NOMO-1 treated with DMSO at 0.1 percent for 48 hours (cell line): ENCODE results near the gene CLPTM1.

Experiments
- DNase-seq: peaks from one replicate; lab custom pipeline; 2025; ENCODE audit not compliant: unreplicated experiment; lab: John Stamatoyannopoulos, UW

The CLPTM1 gene

DNA sequence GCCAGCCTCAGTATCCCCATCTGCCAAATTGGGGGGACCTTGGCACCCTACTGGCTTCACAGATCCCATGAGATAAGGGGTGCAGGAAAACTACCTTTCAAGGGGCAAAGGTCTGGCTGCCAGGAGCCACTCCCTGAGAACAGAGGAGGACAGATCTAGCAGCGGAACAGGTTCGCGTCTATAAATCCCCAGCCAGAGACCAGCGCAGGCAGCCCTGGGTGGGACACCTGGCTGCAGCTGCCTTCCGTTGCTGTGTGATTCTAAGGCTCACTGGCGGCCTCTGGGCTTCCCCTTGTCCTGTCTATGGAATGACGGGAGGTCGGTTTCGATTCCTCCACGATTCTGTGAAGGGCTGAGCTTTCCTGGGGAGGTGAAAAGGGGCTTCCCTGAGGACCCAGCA is 53.4 kb downstream of the CLPTM1 start:
- no peak for DNase-seq

DNA sequence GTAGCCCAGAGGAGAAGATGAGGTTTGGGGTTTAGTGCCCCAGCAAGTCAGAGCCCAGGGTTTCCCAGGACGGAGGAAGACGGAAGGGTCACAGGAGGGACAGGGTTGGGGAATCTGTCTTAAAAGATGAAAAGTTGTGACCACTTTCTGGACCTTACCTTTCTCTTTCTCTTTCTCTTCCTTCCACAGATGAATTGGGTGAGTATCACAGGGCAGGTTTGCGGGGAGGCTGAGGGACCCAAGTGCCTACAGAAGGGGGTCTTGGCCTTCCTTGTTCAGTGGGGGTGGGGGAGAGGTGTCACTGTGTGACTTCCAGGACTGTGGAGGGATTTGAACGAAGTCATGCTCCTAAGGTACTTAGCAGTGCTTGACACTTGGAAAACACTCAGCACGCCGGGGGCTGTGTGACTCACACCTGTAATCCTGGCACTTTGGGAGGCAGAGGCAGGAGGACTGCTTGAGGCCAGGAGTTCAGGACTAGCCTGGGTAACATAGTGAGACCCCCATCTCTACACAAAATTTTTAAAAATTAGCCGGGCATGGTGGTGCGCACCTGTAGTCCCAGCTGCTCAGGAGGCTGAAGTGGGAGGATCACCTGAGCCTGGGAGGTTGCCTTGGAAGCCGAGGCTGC is 54.6 kb downstream of the CLPTM1 start:
- no peak for DNase-seq

DNA sequence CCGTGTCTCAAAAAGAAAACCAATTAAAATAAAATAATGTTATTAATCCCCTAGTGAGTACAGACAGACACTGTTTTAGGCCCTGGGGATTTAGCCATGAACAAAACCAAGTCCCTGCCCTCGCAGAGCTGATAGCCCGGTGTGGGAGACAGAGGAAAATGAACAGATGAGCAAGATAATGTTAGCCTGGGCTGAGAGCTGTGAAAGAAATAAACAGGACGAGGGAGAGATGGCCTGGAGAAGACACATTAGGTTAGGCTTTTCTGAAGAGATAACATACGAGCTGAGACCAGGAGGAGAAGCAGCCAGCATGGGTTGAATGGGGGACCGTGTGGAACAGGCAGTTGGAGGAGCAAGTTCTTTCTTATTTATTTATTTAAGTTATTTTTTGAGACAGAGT is 55.1 kb downstream of the CLPTM1 start:
- no peak for DNase-seq

DNA sequence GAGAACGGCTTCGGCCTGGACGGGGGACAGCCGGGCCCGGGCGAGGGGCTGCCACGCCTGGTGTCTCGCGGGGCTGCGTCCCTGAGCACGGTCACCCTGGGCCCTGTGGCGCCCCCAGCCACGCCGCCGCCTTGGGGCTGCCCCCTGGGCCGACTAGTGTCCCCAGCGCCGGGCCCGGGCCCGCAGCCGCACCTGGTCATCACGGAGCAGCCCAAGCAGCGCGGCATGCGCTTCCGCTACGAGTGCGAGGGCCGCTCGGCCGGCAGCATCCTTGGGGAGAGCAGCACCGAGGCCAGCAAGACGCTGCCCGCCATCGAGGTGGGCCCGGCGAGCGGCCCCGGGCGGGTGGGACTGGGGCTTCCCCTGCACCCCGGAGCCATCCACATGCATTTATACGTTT is 56.8 kb downstream of the CLPTM1 start:
- DNase-seq = no peak

DNA sequence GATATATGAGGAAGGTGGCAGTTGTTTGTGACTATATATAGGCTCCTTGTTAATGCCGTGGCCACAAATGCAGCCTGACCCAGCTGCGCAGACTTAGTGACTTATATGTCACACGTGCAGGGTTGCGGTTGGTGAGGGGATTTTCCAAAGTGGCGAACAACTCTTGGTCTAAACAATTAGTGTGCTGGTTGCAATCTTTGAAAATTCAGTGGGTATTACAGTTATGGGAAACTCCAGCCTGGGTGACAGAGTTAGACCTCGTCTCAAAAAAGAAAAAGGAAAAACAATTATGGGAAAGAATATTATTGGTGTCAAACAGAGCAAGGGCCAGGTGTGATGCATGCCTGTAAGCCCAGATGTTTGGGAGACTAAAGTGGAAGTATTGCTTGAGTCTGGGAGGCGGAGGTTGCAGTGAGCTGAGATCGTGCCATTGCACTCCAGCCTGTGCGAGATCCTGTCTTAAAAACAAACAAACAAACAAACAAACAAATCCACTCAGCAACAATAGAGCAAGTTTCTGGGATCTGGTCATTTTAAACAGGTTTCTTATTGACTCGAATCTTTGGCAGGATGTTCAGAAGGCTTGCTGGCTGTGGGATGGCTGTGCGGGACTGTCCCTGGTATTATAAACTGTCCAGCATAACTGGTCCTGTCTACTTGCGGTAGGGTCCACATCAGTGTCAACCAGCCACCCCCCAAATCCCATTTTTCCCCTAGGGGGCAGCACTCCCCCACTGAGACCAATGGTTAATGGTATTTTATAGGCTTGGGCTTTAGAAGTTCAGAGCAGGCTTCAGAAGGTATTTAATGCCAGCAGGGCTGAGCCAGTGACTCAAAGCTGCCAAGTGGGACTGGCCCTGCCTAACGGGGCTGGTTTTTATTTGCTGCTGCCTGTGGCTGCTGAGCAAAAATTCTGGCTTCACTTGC is 61.5 kb downstream of the CLPTM1 start:
- peak; percentile 78 for DNase-seq

DNA sequence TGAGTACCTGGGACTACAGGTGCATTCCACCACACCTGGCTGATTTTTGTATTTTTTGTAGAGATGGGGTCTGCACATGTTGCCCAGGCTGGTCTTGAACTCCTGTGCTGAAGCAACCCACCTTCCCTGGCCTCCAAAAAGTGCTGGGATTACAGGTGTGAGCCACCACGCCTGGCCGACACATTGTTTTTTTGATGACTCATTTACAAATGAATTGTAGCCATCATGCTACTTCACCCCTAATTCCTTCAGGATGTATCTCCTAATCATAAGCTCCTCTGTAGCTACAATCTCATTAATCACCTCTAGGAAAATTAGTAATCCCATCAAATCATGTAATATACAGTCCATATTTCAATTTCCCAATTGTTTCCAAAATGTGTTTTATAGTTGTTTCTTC is 64.0 kb downstream of the CLPTM1 start:
- DNase-seq = no peak

DNA sequence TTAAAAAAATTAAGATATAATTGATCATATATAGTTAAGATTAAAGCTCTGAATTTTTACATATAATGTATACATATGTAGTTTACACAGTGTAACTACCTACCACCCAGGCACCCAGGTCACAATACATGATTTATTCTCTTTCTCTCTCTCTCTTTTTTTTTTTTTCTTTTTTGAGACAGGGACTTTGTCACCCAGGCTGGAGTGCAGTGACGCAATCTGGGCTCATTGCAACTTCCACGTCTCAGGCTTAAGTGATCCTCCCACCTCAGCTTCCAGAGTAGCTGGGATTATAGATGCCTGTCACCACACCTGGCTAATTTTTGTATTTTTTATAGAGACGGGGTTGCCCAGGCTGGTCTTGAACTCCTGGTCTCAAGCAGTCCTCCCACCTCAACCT is 64.9 kb downstream of the CLPTM1 start:
- no peak for DNase-seq

DNA sequence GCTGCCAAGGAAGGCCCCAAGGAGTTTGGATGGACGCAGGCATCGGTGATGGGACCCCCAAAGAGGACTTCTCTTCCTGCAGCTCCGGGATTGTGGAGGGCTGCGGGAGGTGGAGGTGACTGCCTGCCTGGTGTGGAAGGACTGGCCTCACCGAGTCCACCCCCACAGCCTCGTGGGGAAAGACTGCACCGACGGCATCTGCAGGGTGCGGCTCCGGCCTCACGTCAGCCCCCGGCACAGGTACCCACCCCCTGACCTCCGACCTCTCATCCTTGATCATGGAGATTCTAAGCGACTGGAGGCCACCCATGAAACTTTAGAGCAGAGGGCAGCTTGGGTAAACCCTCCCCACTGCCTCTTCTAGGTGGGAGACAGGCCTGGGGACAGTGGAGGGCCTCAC is 66.8 kb downstream of the CLPTM1 start:
- DNase-seq = no peak

DNA sequence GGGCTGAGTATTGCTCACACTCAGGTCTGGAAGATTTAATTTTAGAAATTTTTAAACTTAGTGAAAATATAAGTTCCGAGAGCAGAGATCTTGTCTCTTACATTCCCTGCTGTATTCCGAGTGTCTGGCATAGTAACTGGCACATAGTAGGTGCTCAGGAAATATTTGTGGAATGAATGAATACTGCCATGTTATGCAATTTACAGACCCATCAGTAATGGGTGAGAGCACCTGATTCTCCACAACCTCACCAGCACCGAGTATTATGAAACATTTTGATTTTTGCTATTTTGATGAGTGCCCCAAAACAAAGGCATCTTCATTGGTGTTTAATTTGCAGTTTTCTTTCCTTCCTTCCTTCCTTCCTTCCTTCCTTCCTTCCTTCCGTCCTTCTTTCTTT is 67.9 kb downstream of the CLPTM1 start:
- DNase-seq = no peak

DNA sequence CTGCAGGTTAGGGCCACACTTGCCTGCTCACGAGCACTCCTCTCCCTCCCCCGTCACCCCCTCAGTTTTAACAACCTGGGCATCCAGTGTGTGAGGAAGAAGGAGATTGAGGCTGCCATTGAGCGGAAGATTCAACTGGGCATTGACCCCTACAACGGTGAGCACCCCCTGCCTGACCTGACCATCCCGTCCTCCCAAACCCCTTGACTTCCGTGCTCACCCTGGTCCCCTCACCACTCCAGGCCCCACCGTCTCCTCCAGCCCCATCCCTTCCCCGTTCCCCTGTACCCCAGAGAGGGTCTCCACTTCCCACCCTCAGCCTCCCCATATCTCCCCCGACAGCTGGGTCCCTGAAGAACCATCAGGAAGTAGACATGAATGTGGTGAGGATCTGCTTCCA is 70.1 kb downstream of the CLPTM1 start:
- DNase-seq = no peak

DNA sequence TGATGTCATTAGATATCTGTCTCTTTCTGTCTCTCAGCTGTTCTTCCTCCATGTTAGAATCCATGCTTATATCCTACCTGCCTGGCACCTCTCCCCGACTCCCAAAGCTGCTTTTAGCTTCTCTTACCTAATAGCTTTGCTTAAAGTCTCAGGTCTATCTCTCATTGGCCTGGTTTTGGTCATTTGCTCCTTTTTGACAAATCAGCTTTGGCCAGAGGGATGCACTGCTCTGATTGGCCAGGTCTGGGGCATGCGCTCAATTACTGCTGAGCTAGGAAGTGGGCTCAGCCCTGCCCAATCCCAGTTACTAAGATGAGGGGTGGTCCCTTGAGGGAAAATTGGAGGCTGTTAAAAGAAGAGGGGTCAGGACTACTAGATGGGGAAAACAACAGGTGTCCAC is 72.2 kb downstream of the CLPTM1 start:
- DNase-seq = no peak

DNA sequence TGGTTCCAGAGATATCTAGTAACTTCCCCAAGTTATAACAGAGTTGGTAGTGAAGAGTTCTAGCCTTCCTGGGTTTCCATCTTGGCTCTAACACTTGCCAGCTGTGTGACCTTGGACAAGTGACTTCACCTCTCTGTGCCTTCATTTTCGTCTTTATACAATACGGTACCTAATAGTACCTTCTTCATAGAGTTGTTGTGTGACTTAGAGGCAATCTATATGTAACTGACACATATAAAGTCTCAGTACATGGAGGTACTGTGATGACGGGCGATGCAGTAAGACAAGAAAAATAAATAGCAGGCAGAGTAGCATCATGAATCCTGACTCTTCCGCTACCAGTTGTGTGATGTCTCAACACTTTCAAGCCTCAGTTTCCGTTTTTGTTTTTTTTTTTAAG is 75.6 kb downstream of the CLPTM1 start:
- no peak for DNase-seq

DNA sequence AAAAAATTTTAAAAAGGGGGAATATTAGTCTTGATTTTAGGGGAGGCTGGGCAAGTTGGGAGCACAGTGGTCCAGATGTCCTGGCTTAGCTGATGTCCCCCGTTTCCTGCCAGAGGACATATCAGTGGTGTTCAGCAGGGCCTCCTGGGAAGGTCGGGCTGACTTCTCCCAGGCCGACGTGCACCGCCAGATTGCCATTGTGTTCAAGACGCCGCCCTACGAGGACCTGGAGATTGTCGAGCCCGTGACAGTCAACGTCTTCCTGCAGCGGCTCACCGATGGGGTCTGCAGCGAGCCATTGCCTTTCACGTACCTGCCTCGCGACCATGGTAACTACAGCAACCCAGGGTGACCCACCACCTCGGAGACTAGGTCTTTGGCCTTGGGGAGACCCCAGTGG is 77.2 kb downstream of the CLPTM1 start:
- DNase-seq = no peak

DNA sequence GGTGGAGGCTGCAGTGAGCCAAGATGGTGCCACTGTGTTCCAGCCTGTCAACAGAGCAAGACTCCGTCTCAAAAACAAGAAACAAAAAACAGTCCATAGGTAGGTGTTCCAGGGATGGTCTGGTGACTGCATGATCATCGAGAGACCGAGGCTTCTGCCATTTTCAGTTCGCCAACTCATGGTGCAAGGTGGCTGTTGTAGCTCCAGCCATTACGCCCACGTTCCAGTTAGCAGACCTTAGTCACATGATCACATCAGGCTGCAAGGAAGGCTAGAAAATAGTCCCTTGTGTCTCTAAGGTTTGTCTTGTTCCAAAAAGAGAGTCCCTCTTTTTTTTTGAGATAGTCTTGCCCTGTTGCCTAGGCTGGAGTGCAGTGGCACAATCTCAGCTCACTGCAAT is 80.6 kb downstream of the CLPTM1 start:
- DNase-seq = no peak

DNA sequence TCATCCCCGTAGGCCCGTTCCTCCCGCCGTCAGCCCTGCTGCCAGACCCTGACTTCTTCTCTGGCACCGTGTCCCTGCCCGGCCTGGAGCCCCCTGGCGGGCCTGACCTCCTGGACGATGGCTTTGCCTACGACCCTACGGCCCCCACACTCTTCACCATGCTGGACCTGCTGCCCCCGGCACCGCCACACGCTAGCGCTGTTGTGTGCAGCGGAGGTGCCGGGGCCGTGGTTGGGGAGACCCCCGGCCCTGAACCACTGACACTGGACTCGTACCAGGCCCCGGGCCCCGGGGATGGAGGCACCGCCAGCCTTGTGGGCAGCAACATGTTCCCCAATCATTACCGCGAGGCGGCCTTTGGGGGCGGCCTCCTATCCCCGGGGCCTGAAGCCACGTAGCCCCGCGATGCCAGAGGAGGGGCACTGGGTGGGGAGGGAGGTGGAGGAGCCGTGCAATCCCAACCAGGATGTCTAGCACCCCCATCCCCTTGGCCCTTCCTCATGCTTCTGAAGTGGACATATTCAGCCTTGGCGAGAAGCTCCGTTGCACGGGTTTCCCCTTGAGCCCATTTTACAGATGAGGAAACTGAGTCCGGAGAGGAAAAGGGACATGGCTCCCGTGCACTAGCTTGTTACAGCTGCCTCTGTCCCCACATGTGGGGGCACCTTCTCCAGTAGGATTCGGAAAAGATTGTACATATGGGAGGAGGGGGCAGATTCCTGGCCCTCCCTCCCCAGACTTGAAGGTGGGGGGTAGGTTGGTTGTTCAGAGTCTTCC is 82.4 kb downstream of the CLPTM1 start:
- no peak for DNase-seq

DNA sequence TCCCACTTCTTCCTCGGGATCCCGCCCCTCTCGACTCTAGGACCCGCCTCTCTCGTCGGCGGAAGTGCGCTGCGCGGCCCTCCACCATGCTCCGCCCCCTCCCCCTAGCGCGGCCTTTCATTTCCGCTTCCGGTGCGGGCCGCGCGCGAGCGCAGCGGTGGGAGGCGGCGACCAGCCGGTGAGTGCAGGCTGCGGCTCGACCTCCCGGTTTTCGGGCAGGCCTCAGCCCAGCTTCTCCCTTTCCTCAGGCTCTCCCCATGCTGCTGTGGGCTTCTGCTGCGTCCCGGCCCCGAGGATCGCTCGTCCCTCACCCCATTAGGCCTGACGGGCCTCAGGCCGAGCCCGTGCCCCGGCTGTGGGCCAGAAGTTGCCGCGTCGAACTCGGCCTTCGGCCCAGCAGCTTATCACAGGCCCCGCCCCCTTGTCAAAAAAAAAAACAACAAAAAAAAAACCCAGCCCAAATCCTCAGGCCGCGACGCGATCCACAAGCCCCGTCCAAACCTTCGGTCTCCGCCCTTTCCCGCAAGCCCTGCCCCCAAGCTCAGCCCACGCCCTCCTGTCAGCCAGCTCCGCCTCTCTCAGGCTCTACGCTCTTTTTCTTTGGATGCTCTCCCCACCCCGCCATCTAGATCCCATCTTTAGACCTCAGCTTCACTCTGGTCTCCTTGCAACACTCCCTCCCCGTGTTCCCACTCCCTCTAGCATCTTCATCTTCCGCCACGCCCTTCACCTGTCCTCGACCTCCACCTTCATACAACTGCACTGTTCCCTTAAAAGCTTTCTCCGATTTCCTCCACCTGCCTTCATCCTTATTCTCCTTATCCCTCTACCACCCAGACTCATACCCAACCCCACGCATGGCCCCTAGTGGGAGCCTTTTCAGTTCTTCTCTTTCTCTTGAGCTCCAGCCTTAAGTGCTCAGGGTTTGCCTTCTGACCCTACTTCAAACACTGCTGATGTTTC is 84.0 kb downstream of the CLPTM1 start, which contains the start of gene CLASRP:
Gene CLASRP (plus strand): TSS at position 115 of the 963 bp plus-strand sequence. CDS start 1,168 bp downstream, outside the sequence.
- DNase-seq = peak; percentile 81

DNA sequence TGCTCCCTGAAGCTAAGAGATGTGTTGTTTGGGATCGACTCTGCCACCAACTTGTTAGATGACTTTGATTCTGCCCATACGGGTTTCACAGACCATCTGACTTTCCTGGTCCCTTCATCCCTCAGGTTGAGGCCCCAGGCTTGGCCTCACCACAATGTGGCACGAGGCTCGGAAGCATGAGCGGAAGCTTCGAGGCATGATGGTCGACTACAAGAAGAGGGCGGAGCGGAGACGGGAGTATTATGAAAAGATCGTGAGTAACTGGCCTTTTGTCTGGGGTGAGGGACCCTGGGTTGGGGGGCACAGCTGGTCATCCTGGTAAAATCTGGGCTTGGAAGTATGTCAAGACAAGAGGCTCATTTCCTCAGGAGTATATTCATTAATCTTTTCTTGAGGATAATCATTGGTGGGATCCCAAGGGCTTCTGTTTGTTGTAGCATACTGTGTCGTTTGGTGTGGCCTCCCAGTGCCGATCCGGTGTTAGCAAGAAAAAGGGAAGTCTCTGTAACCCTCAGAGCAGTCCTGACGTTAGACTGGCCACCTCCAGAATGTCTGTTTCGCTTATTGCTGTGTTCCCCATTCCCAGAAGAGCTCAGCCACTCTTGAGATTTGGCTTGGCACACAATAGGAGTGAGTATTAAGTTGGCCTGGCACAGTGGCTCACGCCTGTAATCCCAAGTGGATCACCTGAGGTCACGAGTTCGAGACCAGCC is 85.0 kb downstream of the CLPTM1 start:
- peak; percentile 84 for DNase-seq

DNA sequence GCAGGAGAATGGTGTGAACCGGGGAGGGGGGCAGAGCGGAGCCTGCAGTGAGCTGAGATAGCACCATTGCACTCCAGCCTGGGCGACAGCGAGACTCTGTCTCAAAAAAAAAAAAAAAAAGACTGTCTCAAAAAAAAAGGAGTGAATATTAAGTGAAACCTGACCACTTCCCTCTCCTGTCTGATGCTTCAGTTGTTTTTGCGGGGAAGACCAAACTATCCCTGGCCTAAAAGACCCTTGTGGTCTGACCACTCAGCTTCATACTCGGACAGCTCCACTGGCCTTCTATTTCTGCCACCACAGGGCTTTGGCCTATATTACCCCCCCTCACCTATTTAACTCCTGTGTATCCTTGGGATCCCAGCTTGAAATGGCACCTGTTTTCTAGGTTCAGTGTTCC is 85.9 kb downstream of the CLPTM1 start:
- DNase-seq = peak; percentile 16
